HG03095 (cell line): ENCODE measurements around the gene PLGLB1.
A peak's percentile ranks its signal among the peaks of the same experiment; 100 is the strongest.
"Not testable (repeated sequence)": the region's sequence is repeated elsewhere in the genome, so short reads cannot be mapped to it uniquely, and the experiment has no call there.

Experiments
- ATAC-seq: cut with Tn5 transposase; IDR thresholded peaks from one replicate; pipeline ENCODE4 v1.9.1; 2021; ENCODE audit warnings: moderate library complexity; ENCODE audit not compliant: unreplicated experiment

The PLGLB1 gene

GRCh38 chr2:87021744-87022143 is at the start of gene PLGLB1:
Gene PLGLB1, minus strand, starts transcription at chr2:87021844. Its CDS starts 61 bp downstream, at chr2:87021783.
- not testable (repeated sequence) for ATAC-seq

- ATAC-seq, result not testable (repeated sequence)
Observed at GRCh38 chr2:87064305-87064704, 42.7 kb upstream of the PLGLB1 start.

GRCh38 chr2:87063431-87063830 is 41.8 kb upstream of the PLGLB1 start:
- not testable (repeated sequence) for ATAC-seq

- ATAC-seq, result not testable (repeated sequence)
Observed at GRCh38 chr2:87061519-87061918, 39.9 kb upstream of the PLGLB1 start.

- not testable (repeated sequence) for ATAC-seq
Observed at GRCh38 chr2:87057606-87058005, 36.0 kb upstream of the PLGLB1 start.

- ATAC-seq, result not testable (repeated sequence)
Observed at GRCh38 chr2:87056843-87057242, 35.2 kb upstream of the PLGLB1 start.

- not testable (repeated sequence) for ATAC-seq
Observed at GRCh38 chr2:87056435-87056834, 34.8 kb upstream of the PLGLB1 start.

- not testable (repeated sequence) for ATAC-seq
Observed at GRCh38 chr2:87054375-87054774, 32.7 kb upstream of the PLGLB1 start.

- peak; percentile 74 for ATAC-seq
Observed at GRCh38 chr2:87041321-87041978, 19.8 kb upstream of the PLGLB1 start.

GRCh38 chr2:87028607-87029006 is 7.0 kb upstream of the PLGLB1 start:
- not testable (repeated sequence) for ATAC-seq

- ATAC-seq, result not testable (repeated sequence)
Observed at GRCh38 chr2:87026816-87027215, 5.2 kb upstream of the PLGLB1 start.

- ATAC-seq, result not testable (repeated sequence)
Observed at GRCh38 chr2:87025927-87026326, 4.3 kb upstream of the PLGLB1 start.

- not testable (repeated sequence) for ATAC-seq
Observed at GRCh38 chr2:87023988-87024615, 2.5 kb upstream of the PLGLB1 start.

- ATAC-seq, result not testable (repeated sequence)
Observed at GRCh38 chr2:87021043-87021442, 601 bp downstream of the PLGLB1 start.

GRCh38 chr2:87019053-87019452 is 2.6 kb downstream of the PLGLB1 start:
- ATAC-seq, result not testable (repeated sequence)

GRCh38 chr2:87014489-87015169 is 7.0 kb downstream of the PLGLB1 start:
- not testable (repeated sequence) for ATAC-seq

GRCh38 chr2:87004398-87004797 is 17.2 kb downstream of the PLGLB1 start:
- not testable (repeated sequence) for ATAC-seq
